ENCODE results near the gene GPX3.

Gene GPX3

DNA sequence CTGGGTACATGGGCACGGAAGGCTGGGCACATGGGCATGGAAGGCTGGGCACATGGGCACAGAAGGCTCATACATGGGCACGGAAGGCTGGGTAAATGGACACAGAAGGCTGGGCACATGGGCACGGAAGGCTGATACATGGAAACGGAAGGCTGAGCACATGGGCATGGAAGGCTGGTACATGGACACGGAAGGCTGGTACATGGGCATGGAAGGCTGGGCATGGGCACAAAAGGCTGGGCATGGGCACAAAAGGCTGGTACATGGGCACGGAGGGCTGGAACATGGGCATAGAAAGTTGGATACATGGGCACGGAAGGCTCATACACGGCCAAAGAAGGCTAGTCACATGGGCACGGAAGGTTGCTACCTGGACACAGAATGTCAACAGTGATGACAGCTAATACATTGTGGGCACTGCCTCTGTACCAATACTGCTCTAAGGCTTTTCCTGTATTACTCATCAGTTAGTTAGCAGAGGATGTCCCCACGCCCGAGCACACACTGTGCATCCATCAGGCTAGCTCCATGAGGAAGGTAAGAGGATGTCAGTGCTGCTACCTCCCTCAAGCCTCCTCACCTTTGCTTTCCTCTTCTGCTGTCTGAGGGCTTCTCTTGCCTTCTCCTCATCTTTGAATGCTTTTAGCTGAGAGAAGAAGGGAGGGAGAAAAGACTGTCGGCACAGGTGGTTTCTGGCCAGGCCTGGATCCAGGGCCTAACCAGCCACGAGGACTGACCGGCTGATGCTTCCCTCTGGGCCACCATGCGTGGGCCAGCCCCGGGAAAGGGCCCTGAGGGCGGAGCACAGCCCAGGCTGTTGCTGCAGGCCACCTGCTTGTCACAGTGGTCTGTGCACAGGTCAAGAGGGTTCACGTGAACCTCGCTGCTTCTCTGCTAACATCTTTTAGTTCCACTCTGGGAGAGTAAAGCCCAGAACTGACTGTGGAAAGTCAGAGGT, 14.3 kb downstream of the GPX3 start:
- no peak for DNase-seq

GRCh38 chr5:151036556-151036955, 16.2 kb downstream of the GPX3 start:
- no peak for DNase-seq

DNA sequence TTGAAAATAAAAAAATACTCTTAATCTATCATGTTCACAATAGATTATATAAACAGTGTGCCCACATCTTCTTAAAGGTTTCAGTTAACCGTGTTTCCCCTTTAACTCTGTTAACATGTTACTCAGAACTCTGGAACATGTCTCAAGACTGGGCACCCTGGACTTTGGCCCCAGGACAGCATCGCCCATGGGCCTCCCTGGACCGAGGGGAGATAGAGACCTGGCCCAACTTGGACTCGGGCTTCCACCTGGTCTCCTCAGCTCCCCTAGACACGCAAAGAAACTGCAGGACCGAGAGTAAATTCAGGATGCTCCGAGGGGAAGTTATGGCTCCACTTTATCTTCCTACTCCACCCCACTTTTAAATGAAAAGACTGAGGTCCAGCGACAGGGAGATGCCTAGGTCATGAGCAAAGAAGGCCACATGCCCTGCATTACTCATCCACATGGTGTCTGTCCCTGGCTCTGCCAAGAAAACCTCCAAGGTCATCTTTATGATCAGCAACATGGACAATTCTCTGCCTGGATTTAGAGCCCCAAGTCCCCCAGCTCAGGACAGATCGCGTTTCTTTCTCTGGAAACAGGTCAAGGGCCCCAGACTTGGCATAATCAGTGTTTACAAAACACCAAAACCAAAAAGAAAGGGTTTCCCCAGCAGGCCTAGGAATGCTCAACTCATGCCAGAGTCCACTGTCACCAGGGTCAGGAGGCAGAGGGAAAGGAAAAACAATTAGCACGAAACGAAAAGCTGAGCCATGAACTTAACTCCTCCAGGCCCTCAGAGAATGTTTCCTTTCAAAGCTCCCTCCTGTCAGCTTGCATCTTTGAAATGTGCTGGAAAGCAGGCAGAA, 17.4 kb downstream of the GPX3 start:
- DNase-seq = peak; percentile 39

GRCh38 chr5:151038412-151038745, 18.0 kb downstream of the GPX3 start:
- DNase-seq = no peak

DNA sequence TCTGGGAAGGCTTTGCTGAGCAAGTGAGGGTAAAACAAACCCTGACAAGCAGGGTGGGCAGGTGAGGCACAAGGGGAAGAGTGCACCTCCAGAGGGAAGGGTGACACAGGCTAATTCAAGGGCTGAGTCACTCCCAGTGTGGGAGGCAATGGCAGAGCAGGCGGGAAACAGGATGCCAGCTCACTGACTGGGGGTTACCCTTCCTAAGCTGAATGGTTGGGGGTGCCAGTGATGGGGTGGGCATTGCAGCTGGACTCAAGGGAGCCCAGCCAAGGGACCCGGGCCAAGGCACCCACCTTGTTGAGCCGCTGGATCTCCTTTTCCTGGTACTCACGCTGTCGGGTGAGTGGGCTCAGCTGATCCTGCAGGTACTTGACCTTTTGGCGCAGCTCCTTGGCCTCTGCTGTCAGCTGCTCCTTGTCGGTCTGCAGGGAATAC, 18.4 kb downstream of the GPX3 start:
- no peak for DNase-seq

DNA sequence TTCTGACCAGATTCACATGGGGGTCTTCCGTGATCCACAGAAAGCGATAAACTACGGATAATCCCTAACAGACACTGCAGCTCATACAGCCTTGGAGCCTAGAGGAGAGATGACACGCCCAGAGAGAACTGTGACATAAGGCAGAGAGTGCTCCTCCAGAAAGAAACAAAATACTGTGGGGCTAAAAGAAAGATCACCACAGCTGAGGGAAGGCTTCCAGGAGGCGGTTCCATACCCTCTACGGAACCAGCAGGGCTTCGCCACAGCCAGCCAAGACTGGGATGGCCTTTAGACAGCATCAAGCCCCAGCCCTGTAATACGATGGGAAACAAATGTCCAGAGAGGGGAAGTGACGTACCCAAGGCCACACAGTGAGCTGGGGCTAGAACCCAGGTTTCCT, 19.3 kb downstream of the GPX3 start:
- no peak for DNase-seq

- DNase-seq = no peak
These were observed 19.9 kb downstream of the GPX3 start for GRCh38 chr5:151040211-151040747.

- DNase-seq = no peak
These were observed 21.3 kb downstream of the GPX3 start for GRCh38 chr5:151041577-151042268.

GRCh38 chr5:151042453-151043093, 22.2 kb downstream of the GPX3 start:
- no peak for DNase-seq

DNA sequence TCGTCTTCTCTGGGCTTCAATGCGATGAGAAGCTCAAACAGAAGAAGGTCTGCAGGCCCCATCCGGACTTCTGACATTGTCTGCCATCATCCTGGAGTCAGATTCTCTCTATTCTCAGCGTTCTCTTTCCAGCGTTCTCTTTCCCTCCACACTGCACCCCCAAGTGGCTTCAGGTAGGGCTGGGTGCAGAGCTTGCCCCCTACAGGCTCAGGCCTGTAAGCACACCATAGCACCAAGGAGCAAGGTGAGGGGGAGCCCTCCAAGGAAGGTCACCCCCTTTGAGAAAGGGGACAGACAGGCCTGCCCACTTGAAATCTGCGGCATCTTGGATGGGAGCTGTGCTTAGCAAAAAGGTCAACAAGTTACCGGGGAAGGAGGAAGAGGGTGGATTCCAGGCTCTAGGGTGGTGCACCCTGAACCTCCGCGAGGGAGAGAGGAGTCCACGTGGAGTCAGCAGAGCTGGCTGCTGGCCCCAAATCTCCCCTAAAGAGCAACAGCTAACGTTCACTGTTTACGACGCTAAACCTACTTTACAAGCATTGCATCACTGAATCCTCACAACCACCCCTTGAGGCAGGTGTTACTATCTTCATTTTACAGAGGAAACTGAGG, 27.5 kb downstream of the GPX3 start:
- no peak for DNase-seq

DNA sequence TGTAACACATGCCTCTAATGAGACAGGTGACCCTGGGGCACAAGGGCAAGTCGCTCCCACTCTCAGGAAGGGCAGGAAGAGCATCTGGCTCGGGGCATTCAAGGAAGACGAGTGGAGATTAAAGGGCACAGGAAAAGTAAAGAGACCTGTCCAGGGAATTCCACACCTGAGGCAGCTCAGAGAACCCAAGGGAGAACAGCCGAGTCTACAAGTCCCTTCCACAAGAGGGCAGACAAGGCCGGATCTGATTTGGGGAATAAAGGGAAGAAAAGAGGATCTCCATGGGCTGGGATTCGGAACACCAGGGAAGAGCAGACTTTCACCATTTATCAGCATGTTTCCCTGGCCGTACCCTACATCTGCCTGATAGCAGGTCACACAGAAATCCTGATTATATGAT, 28.1 kb downstream of the GPX3 start:
- DNase-seq = no peak

GRCh38 chr5:151051066-151051930, 30.9 kb downstream of the GPX3 start:
- DNase-seq = peak; percentile 91

GRCh38 chr5:151051931-151052608, 31.7 kb downstream of the GPX3 start:
- no peak for DNase-seq

- DNase-seq = no peak
These were observed 32.4 kb downstream of the GPX3 start for GRCh38 chr5:151052836-151053235.

GRCh38 chr5:151053796-151054462, 33.5 kb downstream of the GPX3 start:
- DNase-seq = no peak

- DNase-seq = no peak
These were observed 34.3 kb downstream of the GPX3 start for GRCh38 chr5:151054709-151055108.

DNA sequence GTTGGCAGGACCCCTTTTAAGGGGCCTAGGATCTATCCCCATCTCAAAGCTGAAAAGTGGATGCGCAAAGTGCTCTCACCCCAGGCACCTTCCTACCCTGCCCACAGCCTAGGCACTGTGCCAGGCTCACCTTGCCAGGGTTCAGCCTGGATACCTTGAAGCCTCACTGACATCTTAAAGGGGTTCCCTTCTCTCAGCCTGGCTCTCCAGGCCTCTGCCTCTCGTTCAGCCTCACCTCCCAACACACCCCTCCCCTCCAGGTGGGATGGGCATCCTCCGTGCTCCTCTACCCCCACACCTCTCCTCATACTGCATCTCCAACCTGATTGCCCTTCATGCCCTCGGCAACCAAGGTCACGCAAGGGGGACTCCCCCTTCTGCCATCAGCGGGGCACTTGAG, 34.9 kb downstream of the GPX3 start:
- DNase-seq = no peak

- no peak for DNase-seq
These were observed 36.3 kb downstream of the GPX3 start for GRCh38 chr5:151056379-151057325.

DNA sequence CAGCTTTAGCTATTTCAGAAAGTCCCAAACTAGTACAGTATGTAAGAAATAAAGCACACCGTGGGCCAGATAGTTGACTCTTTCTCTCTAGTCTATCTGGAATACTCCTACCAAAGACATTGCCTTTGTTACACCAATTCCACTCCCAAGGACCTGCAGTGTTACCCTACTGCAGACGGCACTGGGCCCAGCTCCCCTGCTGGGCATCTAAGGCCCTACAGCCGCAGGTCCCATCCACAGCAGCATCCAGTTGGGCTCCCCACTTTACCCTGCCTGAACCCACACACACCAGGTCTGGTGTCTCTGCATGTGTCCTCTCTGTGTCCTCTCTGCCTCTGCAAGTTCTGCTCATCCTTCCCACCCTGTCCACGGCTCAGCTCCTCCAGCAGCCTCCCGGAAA, 37.9 kb downstream of the GPX3 start:
- DNase-seq = no peak

All from eye (tissue), 1 donor.